Skin of body (tissue), 2 donors: ENCODE data around the gene FAU. TPM values are rescaled to one million over a fixed set of nuclear protein-coding genes. Genes with fewer than 3 reads are reported as not detected.
"Not testable (repeated sequence)": the region's sequence is repeated elsewhere in the genome, so short reads cannot be mapped to it uniquely, and the experiment has no call there.

ENCODE experiments used
- DNase-seq: peaks from one replicate; lab custom pipeline; 2025; lab: John Stamatoyannopoulos, UW
- total RNA-seq: library from RNA; depleted of rRNA; stranded (reverse); fragments of >200 nt; gene quantifications from one replicate; pipeline ENCODE4 v1.2.3, GENCODE V29; 2014

The FAU gene
- total RNA-seq, 1 donor from 2014 or later = 353 TPM

DNA sequence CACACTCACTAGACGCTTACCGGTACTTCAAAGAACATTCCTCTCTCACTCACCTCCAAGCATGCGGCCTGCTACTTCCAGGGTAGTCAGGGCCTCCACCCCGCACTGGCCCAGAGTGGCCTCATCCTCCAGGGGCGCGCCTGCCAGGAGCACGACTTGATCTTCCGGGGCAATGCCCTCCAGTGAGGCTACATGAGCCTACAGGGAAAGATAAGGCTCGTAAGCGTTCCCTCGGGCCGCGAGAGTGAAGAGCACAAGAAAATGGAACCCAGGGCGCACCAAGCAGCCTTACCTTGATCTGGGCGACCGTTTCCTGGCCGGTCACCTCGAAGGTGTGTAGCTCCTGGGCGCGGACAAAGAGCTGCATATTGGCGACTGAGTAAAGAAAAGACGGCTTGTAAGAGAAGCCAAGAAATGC is 478 bp downstream of the FAU start:
- DNase-seq = no peak

DNA sequence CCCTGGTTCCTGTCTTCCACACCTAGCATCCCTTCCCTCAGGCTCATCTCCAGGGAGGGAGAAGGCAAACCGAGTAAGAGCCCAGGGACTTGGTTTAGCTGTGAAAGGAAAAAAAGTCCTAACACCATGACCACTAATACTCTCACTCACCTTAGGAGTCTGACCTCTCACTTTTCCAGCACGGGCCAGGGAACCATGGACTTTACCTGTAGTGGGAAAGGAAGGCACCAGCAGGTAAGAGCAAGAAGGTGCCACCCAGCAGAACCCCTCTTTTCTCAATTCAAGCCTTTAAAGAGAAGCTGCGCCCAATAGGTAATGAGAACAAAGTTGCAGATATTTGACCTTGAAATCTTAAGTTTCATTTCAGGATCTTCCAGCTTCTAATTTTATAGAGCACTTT is 1.1 kb downstream of the FAU start:
- DNase-seq = no peak

DNA sequence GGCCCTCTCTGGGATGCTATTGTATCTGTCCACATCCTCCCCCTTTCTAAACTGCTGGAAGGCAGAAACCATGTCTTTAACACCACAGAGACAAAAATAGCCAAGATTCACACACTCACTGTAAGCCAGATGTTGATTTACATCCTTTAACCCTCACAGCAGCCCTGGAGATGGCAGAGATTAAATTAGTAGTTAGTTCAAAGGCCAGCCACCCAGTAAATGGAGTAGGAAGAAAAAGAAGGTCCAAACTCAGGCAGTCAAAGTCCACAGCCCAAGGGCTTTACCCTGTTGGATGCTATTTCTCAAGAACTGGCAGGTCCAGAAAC is 2.3 kb downstream of the FAU start:
- DNase-seq = no peak

DNA sequence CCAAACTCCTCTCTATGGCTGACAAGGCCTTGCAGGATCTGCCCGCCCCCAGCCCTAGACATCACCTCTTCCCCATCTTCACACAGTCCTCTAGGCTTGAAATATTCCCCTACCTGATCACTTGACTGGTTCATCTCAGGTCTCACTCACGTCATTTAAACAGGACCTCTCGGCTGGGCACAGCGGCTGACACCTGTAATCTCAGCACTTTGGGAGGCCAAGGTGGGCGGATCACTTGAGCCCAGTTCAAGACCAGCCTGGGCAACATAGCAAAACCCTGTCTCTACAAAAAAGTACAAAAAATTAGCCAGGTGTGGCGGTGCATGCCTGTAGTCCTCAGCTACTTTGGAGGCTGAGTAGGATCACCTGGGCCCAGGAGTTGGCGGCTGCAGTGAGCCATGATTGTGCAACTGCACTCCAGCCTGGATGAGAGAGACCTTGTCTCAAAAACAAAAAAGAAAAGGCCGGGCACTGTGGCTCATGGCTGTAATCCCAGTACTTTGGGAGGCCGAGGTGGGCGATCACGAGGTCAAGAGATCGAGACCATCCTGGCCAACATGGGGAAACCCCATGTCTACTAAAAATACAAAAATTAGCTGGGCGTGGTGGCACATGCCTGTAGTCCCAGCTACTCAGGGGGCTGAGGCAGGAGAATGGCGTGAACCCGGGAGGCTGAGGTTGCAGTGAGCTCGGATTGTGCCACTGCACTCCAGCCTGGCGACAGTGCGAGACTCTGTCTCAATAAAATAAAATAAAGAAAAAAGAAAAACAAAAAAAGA is 2.9 kb downstream of the FAU start:
- DNase-seq = not testable (repeated sequence)

DNA sequence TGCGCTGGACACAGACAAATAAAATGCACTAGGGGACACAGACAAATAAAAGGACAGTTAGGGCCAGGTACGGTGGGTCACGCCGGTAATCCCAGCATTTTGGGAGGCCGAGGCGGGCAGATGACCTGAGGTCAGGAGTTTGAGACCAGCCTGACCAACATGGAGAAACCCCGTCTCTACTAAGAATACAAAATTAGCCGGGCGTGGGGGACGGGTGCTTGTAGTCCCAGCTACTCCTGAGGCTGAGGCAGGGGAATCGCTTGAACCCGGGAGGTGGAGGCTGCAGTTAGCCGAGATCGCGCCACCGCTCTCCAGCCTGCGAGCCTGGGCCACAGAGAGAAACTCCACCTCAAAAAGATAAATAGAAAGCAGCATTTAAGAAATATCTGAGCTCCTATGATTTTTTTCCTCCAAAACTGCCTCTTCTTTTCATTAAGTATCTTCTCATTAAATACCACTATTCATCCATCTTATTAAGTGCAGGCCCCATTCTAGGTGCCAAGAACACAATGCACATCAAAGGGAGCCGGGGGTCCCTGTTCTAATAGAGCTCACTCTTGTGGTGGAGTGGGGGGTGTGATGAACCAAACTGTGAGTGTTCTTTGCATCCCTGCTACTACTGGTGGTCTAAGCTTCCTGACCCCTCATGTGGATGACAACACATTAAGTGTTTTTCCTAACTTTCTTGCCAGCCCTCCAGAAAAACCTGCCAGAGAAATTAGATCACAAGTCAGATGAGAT is 3.7 kb downstream of the FAU start:
- DNase-seq = no peak

DNA sequence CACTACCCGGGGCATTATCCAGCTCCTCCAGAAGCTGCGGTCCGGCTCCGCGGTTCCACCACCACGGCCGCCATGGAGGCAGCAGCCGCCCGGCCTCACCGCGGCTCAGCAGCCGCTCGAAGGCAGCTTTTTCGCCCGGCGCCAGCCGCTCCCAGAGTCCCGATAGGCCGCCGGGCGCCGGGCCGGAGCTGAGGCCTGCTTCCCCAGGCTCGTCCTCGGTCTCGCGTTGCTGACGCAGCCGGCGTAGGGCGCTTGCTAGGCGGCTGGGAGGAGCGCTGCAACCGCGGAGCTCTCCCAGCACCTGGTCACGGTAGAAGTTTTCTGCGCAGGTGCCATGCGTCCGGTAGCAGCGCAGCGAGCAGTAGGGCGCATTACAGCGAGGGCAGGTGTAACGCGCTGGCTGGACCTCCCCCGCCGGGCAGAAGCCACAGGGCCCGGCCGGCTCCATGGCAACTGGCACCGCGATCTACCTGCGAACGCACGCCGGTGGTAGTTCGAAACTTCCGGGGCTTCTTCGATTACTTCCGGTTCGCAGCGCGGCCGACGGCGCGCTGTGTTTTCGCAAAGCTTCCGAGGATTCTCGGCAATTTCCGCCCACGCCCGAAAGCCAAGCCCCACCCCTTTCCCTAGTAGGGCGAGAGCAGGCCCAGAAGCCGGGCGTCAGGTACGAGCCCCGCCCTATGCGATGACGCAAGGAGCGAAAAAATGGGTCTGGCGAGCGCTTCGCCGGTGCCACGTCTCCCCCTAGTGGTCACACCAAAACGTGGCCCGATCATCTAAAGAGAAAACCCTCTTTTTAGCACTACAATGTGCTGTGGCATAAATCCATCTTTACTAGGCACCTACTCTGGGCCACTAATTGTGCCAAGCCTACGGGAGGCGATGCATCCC is 4.5 kb downstream of the FAU start, which contains the start of gene ZNHIT2:
TSS of gene ZNHIT2 (minus strand) at position 496 of the 891 bp plus-strand sequence. CDS start at position 448, 48 bp downstream.
- peak; percentile 98 for DNase-seq

DNA sequence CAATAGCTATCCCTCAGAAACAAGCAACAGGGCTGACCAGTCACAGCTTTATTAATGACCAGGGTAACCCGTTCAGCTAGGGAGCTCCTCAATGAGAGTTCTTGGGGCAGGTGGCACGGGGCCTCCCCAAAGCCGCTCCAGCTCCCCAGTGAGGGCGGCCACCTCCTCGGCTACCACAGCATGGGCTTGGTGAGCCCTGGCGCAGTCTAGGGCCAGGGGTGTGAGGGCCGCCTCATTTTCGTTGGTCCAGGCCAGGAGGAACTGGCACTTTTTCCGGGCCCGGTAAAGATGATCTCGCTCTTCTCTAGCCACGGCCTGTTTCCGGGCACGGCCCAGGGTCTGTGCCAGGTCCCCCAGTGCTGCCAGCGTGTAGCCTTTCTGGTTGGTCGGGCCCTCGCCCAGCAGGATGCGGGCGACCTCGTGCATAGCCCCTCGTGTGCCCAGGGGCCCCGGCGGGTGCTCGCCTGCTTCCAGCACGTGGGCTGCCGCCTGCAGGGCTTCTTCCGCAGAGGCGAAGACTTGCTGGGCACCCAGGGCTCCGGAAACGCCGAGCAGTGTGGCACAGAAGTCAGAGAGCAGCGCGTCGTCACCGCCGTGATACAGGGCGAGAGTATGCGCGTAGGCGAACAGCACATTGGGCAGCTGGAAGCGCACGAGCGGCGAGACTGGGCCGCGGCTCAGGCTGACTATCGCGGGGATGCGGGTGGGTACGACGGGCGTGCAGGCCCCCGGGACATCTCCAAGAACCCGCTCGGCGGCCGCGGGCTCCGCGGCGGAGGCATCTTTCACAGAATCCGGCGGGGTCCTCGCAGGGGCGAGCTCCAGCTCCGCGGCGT is 5.3 kb downstream of the FAU start:
- DNase-seq = no peak

DNA sequence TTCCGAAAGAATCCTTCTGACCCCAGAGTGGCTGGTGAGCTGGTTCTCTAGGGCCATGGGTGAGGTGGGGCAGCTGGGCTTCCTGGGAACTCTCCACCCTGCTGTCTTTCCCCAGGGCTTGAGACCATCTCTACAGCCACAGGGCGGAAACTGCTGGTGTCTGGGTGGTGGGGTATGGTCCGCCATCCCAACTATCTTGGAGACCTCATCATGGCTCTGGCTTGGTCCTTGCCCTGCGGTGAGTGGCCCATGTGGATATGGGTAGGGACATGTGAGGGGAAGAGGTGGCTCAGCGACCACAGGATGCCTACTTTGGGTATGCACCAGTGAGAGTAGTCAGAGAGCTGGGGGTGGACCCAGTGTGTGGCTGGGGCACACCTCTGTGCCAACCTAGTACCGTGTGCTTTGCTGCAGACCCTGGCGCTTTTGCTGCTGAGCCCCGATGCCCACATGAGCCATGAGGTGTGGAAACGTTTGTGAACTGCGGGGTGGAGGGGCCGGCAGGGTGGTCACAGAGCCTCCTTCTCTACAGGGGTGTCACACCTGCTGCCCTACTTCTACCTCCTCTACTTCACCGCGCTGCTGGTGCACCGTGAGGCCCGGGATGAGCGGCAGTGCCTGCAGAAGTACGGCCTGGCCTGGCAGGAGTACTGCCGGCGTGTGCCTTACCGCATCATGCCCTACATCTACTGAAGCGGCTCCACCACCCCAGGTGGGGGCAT is 6.4 kb downstream of the FAU start:
- DNase-seq = no peak

DNA sequence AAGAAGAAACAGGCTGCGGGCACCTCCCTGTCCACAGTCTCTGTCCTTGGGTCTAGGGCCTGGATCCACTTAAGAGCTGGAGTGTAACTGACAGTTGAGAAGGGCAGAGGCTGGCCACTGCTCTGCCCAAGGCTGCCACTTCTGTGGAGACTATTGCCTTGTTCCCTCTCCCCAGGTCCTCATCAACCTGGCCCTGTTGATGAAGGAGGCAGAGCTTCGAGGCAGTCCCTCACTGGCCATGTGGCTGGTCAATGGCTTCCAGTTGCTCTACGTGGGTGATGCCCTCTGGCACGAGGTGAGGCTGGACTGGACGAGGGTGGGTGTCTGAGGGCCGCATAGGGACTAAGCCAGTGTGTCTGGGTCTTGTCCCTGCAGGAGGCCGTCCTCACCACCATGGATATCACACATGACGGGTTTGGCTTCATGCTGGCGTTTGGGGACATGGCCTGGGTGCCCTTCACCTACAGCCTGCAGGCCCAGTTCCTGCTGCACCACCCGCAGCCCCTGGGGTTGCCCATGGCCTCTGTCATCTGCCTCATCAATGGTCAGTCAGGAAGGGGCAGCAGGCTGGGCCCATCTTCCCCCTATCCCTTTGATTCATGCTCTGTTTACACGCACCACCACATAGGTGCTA is 7.3 kb downstream of the FAU start:
- no peak for DNase-seq

DNA sequence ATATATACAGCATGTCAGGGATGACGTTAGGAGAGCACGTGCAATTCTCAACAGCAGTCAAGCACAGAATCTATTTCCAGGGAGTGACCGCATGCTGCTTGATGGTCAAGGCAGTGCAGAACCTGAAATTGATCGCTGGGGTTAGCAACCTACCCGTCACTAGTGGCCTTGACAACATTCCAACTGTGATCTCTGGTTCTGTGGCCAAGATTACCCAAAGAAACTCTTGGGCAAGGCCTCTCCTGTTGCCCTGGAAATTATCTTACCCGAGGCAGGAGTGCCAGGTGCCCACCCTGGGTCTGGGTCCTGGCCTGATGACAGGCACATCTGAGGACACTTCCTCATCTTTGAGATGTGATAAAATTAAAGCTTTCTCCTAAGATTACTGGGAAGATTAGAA is 8.1 kb downstream of the FAU start:
- no peak for DNase-seq

DNA sequence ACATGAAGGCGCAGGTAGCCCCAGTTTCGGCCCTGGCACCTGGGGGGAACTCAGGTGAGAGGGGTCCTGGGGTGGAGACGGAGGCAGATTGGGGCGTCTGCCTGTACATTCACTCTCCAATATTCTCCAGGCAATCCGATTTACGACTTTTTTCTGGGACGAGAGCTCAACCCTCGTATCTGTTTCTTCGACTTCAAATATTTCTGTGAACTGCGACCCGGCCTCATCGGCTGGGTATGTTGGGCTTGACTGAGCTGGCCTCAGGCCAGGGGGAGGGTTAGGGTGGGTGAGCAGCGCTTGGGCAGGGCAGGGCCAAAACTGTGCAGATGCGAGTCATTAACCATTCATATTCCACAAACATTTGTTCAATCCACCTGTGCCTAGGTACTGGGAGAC is 8.6 kb downstream of the FAU start:
- DNase-seq = no peak

DNA sequence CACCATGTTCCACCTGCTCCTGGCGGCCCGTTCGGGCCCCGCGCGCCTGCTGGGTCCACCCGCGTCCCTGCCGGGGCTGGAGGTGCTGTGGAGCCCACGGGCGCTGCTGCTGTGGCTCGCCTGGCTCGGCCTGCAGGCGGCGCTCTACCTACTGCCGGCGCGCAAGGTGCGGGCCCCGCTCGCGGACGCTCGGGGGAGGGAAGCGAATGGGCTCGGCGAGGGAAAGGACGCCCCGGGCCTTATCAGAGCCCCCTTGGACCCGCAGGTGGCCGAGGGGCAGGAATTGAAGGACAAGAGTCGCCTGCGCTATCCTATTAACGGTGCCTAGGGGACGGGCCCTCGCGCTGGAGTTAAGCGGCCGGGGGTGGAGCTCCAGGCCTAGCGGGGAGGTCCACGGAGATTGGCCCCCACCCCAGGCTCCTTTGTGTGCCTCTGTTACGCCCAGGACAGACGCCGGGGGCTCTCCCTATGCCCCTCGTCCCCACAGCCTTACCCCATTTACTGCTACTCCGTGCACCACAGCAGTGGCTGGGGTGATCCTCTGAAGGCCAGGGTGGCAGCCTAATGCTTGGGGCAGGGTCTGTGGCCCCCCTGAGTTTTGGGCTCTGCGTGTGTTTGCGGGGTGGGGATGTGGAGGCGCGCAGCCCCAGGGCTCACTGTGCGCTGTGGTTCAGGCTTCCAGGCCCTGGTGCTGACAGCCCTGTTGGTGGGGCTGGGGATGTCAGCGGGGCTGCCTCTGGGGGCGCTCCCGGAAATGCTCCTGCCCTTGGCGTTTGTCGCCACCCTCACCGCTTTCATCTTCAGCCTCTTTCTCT is 9.2 kb downstream of the FAU start:
- DNase-seq = no peak

DNA sequence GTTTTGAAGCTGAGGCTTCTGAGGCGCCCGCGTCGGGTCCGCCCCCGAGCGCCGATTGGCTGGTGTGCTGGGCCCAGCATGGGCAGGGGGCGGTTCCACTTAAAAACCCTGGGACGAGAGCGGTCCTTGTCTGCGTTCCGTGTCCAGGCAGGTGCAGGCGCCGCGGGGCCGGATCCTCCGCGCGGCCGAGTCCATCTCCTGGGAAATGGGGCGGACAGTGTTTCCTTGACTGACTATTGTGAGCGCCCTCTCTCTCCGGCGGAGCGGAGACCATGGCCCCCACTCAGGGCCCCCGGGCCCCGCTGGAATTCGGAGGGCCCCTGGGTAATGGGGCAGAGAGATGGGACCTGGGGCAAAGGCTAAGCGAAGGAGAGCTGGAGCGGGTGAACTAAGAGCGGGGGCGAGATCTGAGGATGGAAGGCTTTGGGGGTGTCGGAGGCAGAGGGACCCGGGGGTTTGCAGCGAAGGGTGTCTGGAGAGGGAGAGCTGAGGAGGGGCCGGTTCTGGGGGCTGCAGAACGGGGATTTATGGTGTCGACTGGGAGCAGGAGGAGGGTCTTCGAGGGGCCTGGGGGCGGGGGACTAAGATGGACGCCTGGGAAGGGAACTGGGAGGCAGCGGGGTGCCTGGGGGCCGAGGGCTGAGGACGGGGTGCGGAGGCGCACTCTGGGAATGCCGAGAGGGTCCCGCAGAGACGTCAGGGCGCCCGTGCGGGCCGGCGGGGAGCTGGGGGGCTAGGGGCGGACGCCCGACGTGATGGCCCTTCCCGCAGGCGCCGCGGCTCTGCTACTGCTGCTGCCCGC is 10.0 kb downstream of the FAU start, which contains the start of gene TM7SF2:
TSS of gene TM7SF2 (plus strand) at position 129 of the 802 bp plus-strand sequence. CDS start at position 273, 144 bp downstream.
- DNase-seq = peak; percentile 62

DNA sequence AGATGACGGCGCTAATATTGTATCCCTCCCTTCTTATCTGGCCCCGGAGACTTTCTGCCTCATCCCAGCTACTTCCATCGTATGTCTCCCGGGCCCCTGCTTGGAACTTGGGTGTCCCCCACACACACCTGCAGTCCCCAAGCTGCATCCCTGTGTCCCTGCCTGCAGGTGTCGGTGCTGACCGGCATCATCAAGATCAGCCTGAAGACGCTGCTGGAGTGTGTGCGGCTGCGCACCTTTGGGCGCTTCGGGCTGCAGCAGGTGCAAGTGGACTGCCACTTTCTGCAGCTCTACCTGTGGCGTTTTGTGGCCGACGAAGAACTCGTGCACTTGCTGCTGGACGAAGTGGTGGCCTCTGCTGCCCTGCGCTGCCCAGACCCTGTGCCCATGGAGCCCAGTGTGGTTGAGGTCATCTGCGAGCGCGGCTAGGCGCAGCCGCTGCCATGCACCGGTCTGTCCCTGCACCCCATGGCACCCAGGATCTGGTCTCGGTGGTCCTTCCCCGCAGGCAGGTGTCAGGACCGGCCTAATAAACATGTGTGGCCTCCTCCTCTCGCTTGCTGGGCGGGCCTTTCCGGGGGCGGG is 10.7 kb downstream of the FAU start:
- DNase-seq = no peak

DNA sequence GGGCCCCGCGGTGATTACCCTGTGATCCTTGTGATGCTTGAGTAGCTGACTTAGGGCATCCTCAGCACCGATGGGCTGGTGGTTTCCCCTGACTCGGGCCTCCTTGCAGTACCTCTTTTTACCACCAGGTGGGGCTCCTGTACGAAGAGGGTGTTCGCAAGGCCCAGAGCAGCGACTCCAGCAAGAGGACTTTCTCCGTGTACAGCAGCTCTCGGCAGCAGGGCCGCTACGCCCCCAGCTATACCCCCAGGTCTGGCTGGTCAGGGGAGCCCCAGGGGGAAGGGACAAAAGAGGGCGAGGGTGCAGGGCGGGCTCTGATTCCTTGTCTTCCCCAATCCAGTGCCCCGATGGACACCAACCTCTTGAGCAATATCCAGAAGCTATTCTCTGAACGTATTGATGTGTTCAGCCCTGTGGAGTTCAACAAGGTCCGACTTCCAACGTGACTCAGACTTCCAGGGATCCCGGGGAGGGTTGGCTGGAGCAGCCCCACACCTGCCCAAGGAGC is 11.5 kb downstream of the FAU start:
- peak; percentile 55 for DNase-seq

DNA sequence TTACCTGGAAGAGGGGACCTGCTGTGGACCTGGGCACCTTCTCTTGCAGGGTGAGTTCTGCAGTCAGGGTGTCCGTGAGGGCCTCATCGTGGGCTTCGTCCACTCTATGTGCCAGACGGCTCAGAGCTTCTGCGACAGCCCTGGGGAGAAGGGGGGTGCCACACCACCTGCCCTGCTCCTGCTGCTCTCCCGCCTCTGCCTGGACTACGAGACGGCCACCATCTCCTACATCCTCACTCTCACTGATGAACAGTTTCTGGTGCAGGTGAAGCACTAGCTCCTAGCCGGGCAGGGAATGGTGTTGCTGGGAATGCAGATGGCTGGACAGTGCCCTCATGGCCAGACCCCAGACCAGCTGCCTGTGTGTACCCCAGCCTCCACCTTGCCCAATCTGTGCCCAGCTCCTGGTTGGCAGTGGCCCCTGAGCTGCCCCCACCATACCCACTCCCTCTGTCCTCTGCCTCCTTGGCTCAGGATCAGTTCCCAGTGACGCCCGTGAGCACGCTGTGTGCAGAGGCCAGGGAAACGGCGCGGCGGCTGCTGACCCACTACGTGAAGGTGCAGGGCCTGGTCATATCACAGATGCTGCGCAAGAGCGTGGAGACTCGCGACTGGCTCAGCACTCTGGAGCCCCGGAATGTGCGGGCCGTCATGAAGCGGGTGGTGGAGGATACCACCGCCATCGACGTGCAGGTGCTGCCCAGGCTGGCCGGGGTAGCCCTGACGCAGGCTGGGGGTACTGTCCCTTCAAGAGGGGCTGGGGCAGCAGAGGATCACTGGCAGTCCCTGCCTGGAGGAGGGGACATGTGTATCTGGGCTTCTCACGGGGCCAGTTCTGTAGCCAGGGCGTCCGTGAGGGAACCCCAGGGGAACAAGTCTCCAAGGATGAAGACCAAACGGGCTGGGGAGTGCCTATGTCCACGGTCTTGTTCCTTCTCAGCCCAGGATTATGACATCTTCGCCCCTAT is 12.4 kb downstream of the FAU start:
- no peak for DNase-seq
